ENCODE data around the gene ADAMTSL2.

GRCh38 chr9:133610845-133611244 lies 76.3 kb downstream of the ADAMTSL2 start:
- no peak for TF ChIP-seq LBX2 (CRISPR knock-in tag; IDR thresholded peaks at IDR 0.05; ENCODE audit: borderline replicate concordance)
- TF ChIP-seq ZNF784 (CRISPR knock-in tag; IDR thresholded peaks at IDR 0.05; ENCODE audit: borderline replicate concordance) = no peak
- TF ChIP-seq ZSCAN31 (CRISPR knock-in tag; IDR thresholded peaks at IDR 0.05; ENCODE audit: low read depth) = no peak
- no peak for TF ChIP-seq RBM22 (optimal IDR thresholded peaks at IDR 0.05; ENCODE audit: low read length)
- TF ChIP-seq NFE2 (CRISPR knock-in tag; IDR thresholded peaks at IDR 0.05) = no peak
